GM19239 (cell line): ENCODE measurements around the gene RPIA.
"Not testable (repeated sequence)": the region's sequence is repeated elsewhere in the genome, so short reads cannot be mapped to it uniquely, and the experiment has no call there.

Experiments
- DNase-seq: peaks from one replicate; pipeline ENCODE4 v3.0.0; 2011; ENCODE audit warnings: low spot score; ENCODE audit not compliant: insufficient read length
- FAIRE-seq: peaks from 2 replicates; lab custom pipeline; 2011; peaks lifted over from hg19 to GRCh38; lab: Jason Lieb, UNC

The RPIA gene

GRCh38 chr2:88764141-88764849 lies 72.8 kb downstream of the RPIA start:
- no peak for FAIRE-seq
- DNase-seq, result no peak

GRCh38 chr2:88764850-88765153 lies 73.3 kb downstream of the RPIA start:
- no peak for DNase-seq
- no peak for FAIRE-seq

GRCh38 chr2:88765154-88765888 lies 73.8 kb downstream of the RPIA start:
- DNase-seq (no peak), FAIRE-seq (no peak)

GRCh38 chr2:88765889-88766481 lies 74.5 kb downstream of the RPIA start:
- not testable (repeated sequence) for FAIRE-seq, DNase-seq

- DNase-seq, result no peak
These were observed 78.5 kb downstream of the RPIA start for GRCh38 chr2:88770016-88770415.

GRCh38 chr2:88773233-88774028 lies 82.0 kb downstream of the RPIA start:
- not testable (repeated sequence) for FAIRE-seq

More at GRCh38 chr2:88770016-88770415, 78.5 kb downstream of the RPIA start:
- FAIRE-seq, result no peak

GRCh38 chr2:88789213-88789612 lies 97.7 kb downstream of the RPIA start:
- DNase-seq, FAIRE-seq: not testable (repeated sequence)

More at GRCh38 chr2:88773233-88774028, 82.0 kb downstream of the RPIA start:
- not testable (repeated sequence) for DNase-seq

GRCh38 chr2:88795932-88796331 lies 104.5 kb downstream of the RPIA start:
- not testable (repeated sequence) for FAIRE-seq, DNase-seq

GRCh38 chr2:88796523-88796922 lies 105.0 kb downstream of the RPIA start:
- not testable (repeated sequence) for DNase-seq, FAIRE-seq

- FAIRE-seq, DNase-seq: not testable (repeated sequence)
These were observed 105.7 kb downstream of the RPIA start for GRCh38 chr2:88797164-88797563.
